ENCODE data around the gene TMPRSS2.

The TMPRSS2 gene

DNA sequence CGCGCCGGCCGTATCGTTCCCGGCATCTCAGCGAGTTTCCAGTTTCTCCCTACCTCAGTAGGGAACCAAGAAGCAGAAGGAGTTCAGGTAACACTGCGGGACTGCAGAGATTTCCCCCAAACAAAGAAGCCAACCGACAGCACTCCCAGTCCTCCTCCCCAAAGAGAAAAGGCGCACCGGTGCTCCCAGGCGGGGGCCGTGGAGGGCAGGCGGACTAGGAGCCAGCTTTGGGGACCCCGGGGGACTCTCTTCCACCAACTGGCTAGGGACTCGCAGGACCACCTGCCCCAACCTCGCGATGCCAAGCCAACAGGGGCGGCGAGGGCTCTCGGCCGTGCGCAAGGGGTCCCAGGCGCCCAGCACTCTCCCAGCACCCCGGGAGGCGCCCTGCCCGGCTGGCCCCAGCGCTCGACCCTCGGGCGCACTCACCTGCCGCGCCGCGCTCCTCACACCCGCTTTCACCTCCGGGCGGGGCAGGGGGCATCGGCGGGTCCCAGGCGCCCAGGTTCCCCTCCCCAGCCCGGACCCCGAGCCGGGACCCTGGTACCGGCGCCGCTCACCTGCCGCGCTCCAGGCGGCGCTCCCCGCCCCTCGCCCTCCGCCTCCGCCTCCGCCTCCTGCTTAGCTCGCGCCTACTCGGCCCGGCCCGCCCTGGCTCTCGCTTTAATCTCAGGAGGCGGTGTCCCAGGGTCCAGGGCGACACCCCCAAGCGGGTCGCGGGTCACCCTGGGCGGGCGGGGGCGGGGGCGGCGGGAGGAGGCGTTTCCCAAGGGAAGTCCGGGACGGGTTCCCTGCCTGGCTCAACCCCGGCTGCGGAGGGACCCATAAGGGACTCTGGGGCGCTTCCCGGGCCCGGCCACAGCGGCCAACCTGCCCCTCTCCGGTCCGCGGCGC lies at the start of gene TMPRSS2:
TSS of gene TMPRSS2 (minus strand) at position 638 of the 894 bp plus-strand sequence. CDS start 10,025 bp downstream, outside the sequence.
- no peak for DNase-seq (ENCODE audit: low read depth)
- H3K4me3 ChIP-seq (ENCODE audit: low read depth, low read length) = no peak within 1 kb of the TSS

DNA sequence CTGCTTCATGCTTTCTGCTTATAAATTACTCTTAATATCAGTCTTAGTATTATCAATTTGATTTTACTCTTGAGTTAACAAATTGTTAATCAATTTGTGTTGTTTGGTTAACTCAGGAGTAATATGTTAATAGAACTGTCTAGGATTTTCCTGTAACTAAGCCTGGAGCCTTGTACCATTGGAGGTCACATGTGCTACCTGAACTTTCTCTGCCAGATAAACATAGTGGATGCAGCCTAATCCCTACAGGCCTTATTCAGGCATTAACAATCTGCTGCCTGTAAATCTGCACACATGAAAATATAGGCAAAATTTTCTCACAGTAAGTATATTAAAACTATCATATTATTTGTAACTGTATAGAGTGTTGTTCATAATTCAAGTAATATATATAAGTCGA lies 47.1 kb upstream of the TMPRSS2 start:
- no peak for DNase-seq (ENCODE audit: low read depth)
- H3K4me3 ChIP-seq (ENCODE audit: low read depth, low read length) = no peak overlapping the region

DNA sequence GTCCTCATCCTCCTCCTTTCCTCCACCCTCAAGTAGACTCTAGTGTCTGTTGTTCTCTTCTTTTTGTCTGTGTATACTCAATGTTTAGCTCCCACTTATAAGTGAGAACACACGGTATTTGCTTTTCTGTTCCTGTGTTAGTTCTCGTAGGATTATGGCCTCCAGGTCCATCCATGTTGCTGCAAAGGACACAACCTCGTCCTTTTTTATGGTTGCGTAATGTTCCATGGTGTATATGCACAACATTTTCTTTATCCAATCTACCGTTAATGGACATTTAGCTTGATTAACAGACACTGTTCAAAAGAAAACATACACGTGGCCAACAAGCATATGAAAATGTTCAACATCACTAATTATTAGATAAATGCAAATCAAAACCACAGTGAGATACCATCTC lies 44.3 kb upstream of the TMPRSS2 start:
- DNase-seq (ENCODE audit: low read depth) = no peak

DNA sequence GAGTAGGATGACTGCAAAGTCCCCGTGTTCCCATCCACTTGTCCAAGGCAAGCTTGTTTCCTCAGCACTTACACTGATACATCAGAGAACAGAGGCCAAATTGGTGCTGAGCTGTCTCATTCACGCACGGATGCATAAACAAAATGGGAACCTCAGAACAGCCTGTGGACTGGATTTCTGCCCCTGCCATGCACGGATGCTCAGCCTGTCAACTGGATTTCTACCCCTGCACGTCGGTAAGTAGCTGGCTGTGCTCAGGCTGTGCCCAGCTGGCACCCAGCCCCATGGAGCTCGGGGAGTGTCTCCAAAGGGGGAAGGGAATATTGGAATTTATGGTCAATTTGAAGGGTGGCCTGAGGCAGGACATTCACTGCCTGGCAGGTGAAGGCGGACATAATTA lies 40.8 kb upstream of the TMPRSS2 start:
- DNase-seq (ENCODE audit: low read depth) = no peak
- H3K4me3 ChIP-seq (ENCODE audit: low read depth, low read length) = no peak overlapping the region

More for the DNA sequence above, 44.3 kb upstream of the TMPRSS2 start:
- H3K4me3 ChIP-seq (ENCODE audit: low read depth, low read length) = no peak overlapping the region

DNA sequence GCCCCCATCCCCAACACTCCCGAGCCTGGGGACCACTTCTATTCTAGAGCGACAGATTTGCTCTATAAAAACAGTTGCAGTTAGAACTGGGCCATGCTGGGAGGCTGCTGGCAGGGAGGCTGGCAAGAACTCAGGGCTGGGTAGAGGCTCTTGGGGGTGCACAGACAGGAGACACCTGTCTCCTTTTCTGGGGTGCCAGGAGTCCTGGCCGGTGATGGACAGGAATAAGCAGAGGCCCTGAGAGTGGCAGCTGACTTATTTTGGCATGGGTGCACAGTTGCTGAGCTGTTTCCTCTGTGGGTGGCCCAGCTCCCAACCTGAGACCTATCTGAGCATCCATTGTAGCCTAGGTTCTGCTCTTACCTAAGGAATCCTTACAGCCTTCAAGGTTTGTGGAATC lies 39.2 kb upstream of the TMPRSS2 start:
- no peak for DNase-seq (ENCODE audit: low read depth)
- no peak overlapping the region for H3K4me3 ChIP-seq (ENCODE audit: low read depth, low read length)

DNA sequence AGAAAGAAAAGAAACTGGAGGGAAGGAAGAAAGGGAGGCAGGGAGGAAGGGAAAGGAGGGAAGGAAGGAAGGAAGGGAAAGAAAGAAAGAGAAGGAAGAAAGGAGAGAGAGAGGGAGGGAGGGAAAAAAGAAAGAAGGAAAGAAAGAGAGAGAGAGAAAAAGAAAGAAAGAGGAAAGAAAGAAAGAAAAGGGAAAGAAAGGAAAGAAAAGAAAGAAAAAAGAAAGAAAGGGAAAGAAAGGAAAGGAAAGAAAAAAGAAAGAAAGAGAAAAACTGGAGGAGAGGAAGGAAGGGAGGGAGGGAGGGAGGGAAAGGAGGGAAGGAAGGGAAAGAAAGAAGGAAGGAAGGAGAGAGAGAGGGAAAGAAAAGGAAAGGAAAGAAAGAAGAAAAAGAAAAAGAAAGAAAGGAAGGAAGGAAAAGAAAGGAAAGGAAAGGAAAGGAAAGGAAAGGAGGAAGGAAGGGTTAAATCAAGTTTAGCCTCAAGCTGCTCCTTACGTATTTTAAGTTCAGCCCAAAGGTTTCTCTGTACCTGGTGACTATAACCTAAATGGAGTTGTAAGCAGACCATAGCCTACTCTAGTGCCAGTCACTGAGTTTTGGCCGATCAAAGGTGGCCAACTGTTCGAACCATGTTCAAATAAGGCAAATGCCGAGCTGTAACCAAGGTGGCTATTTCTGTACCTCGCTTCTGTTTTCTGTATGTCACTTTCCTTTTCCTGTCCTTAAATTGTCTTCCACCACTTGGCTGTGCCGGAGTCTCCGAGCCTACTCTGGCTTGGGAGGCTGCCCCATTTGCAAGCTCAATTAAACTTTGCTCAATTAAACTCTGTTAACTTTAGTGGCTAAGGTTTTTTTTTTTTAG lies 37.8 kb upstream of the TMPRSS2 start:
- no peak for DNase-seq (ENCODE audit: low read depth)
- H3K4me3 ChIP-seq (ENCODE audit: low read depth, low read length) = no peak overlapping the region

DNA sequence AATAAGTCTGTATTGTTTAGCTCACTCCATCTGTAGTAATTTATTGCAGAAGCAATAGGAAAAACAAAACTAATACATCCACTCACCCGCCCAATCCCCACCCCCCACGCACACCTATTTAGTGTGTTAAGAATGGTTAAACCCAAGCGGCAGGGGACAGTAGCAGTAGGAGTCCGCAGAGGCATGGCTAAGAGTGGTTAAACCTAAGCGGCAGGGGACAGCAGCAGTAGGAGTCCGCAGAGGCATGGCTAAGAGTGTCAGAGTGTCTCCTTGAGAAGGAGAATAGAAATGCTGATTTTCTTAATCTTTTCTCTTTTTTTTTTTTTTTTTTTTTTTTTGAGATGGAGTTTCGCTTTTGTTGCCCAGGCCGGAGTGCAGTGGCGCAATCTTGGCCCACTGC lies 34.8 kb upstream of the TMPRSS2 start:
- DNase-seq (ENCODE audit: low read depth) = no peak
- H3K4me3 ChIP-seq (ENCODE audit: low read depth, low read length) = no peak overlapping the region

DNA sequence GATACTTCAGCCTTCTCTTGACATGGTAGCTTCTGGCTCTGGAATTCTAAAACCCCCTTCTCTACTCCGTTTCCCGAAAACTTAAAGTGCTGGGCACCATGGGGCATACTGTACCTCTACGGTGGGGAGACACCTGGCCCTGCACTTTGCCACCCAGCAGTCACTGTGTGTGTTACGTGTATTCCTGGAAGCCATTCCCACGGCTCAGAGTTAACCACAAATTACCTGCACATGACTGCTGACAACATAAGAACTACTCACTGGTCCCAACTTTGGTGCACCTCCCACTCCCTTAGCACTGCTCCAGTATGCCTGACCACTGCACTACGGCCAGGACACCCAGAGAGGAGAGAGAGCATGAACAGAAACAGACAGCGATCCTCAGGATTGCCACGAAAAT lies 29.4 kb upstream of the TMPRSS2 start:
- DNase-seq (ENCODE audit: low read depth) = no peak
- no peak overlapping the region for H3K4me3 ChIP-seq (ENCODE audit: low read depth, low read length)

DNA sequence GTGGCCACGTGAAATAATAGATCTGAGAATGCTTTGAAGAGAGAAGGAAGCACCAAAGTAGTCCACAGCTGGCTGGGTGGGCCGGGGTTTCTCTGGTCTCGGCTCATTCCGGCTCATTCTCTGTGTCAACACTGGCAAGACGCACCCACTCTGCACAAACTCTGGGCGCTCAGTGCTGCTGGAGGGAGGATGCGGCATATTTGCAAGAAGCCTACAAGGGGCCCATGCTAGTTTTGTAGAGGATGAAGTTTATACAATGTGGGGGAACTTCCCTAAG lies 28.8 kb upstream of the TMPRSS2 start:
- H3K4me3 ChIP-seq (ENCODE audit: low read depth, low read length) = no peak overlapping the region
- DNase-seq (ENCODE audit: low read depth) = no peak

DNA sequence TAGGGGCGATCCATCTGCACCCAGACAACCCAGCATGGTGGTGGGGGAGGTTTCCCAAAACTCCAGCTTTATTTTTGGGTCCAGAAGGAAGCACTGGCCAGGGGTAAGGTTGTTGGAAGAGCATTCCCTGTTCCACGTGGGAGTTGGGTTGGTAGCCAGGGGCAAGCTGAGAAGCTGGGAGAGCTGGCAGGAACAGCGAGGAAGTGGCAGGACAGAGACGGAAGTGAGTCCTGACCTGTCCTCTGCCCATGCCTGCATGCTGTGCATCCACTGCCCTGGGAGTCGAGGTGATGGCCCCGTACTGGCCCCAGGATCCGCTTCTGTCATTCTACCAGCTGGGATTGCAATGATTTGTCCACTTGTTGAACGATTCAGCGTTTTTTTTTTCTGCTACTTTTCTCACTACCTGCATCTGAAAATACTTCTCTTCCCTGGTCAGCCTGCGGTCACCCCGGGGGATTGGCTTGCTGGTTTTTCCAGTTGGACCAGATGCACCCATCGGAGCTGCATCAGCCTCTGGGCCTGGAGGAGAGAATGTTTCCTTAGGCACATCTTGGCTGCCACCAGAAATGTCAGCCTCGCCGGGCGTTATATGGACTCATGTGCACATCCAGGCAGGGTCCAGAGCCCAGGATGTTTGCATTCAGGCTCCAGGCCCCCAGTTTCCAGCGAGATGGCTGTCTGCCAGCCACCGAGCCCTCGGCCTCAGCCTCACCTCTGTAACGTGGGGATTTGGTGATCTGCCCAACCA lies 28.3 kb upstream of the TMPRSS2 start:
- H3K4me3 ChIP-seq (ENCODE audit: low read depth, low read length) = no peak overlapping the region
- no peak for DNase-seq (ENCODE audit: low read depth)

DNA sequence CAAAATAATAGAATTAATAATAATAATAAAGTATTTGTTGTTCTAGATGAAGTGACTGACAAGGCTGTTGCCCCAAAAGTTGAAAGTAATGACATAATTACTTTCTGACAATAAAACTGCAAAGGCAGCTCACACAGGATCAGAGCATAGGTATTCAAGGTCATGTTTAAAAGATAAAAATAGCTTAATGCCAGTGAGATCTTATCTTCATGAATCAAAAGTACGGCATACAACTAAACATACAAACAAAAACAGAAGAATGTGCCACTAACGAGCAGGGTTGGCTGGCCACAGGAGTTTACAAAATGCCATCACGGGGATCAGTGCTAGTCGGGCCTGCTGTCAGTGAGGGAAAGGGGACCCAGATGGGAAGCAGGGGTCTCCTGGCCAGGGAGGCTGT lies 22.4 kb upstream of the TMPRSS2 start:
- DNase-seq (ENCODE audit: low read depth) = no peak
- no peak overlapping the region for H3K4me3 ChIP-seq (ENCODE audit: low read depth, low read length)

DNA sequence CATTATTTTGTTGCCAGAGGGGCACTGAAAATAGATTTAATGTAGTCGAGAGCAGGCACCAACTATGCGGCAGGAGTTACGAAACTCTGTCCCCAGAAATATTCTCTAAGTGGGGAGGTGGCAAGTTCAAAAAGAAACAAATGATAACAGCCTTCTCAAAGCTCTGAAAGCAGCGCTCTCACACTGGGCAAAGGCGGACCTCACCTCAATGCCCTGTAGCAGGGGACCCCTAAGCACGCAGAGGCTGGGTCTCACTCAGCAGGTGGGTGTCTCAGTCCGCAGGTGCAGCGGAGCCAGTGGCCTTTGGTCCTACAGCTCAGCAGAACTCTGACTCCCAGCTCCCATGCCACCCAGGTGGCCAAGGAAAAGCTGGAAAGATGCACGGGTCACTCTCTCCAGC lies 21.8 kb upstream of the TMPRSS2 start:
- no peak for DNase-seq (ENCODE audit: low read depth)
- H3K4me3 ChIP-seq (ENCODE audit: low read depth, low read length) = no peak overlapping the region

DNA sequence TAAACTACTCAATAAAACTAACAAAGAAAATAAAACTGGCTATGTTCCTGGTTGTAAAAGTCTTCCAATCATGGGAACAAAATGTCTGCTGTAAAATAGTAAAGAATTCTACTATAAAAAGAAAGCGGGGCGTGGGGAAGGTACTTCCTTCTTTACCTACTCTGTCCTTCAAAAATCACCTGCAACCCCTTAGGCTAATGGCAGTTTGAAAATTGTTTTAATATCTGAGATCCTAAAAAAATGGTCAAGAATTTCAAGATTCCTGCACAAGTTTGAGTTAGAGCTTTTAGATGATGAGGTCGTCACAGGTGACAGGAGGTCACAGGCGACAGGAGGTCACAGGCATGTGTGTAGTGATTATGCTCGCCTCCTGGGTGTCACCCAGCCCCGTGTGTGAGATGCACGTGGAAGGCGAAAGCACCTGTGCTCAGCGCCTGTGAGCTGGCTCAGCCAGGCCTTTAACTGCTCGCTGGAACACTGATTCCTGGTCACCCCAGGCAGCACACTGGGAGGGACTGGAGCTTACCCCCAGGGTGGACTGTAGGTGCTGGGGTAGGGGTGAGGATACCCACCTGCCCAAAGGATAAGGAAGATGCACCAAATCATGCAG lies 18.6 kb upstream of the TMPRSS2 start:
- H3K4me3 ChIP-seq (ENCODE audit: low read depth, low read length) = no peak overlapping the region
- no peak for DNase-seq (ENCODE audit: low read depth)

DNA sequence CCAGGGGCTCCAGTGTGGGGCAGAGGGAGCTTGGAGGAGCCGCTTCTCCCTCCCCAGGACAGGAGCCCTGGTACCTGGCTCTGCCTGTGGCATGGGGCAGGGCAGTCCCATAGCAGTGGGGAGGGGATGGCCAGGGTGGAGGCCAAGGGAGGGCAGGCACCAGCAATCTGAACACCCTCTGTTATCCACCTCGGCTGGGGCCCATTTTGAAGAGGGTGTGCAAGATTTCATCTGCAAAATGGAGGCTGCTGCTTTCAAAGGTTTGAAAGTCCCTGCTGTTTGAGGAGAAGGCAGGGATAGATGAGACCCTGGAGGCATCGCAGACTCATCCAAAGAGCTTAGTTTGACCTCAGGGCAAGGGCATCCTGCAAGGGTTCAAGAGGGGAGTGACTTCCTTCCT lies 15.2 kb upstream of the TMPRSS2 start:
- no peak overlapping the region for H3K4me3 ChIP-seq (ENCODE audit: low read depth, low read length)
- DNase-seq (ENCODE audit: low read depth) = no peak

DNA sequence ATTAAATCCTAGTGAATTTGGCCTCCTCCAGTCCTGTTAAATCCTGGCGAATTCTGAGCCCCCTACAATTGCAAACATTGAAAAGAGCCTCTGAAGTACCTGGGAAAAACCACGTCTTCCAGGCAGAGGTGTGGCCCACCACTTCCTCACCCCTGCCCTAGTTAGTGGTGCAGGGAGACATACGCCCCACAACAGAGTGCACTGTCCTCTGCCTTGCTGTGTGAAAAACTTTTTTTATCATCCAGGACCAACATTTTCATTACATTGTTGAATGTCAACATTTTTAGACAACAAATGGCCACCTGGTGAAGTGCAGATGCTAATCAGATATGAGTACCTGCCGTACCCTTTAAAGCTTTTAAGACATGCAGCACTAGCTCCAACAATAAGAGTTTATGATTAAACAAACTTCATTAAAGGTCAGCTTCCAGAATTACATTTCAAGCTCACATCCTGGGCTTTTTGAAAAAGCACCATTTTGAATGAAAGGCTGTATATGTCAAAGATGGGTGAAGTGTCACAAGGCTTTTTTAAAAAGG lies 13.6 kb upstream of the TMPRSS2 start:
- DNase-seq (ENCODE audit: low read depth) = no peak
- no peak overlapping the region for H3K4me3 ChIP-seq (ENCODE audit: low read depth, low read length)

DNA sequence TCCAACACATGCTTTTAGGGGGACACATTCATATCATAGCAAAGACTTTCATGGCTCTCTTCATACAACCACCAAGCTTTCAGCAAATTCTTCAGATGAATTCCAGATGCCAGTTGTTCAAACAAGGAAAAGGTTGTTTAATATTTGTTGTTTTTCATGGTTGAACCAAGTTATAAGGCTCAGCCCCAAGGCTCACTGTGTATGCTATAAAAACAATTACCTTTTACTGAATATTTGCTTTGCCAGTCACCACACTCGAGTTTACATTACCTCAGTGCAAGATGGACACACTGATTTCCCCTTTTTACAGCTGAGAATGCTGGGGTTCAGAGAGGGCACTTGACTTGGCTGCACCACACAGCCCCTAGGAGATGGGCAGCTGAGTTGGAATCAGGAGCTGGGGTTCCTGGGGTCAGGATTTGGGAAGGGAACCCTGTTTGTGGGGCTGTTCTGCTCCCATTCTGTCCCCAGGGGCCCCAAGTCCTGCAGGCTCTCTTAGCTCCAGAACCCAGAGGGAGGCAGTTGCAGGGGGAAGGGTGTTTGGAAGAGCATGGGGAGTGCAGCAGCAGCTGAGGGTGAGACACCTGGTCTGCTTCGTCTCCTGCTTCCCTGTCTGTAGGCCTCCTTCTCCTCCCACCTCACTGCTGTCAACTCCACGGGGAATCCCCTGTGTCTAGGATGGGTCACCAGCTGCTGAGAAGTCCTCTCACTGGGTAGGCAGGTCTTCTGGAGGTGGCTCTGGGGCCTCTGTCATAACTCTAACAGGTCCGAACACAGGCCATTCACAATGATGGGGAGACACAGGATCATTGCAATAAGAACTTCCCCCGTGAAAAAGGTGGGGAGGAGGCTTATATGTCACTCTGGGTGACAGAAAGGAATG lies 12.8 kb upstream of the TMPRSS2 start:
- H3K4me3 ChIP-seq (ENCODE audit: low read depth, low read length) = no peak overlapping the region
- no peak for DNase-seq (ENCODE audit: low read depth)

DNA sequence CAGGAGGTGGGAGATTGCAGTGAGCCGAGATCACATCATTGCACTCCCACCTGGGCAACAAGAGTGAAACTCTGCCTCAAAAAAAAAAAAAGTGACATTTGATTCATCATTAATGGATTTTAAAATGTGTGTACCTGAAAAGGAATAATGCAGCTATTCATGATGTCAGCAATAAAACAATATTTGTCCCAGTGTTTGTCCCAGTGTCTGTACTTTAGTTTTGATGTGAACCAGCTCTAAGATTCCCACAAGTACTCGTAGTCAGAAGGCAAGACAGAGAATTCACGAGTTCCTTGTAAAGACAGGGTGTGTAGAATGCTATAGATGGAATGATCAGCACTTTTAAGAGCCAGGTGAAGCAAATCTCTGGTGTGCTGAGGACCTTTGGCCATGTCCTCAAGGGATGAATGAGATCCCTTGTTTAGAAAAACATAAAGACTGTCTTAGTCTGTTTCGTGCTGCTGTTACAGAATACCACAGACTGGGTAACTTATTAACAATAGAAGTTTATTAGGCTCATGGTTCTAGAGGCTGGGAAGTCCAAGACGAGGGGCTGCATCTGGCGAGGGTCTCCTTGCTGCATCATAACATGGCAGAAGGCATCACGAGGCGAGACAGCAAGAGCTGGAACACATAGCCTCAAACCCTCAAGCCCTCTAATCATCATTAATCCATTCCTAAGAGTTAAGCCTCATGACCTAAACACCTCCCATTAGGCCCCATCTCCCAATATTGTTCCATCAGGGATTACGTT lies 12.0 kb upstream of the TMPRSS2 start:
- no peak for DNase-seq (ENCODE audit: low read depth)
- no peak overlapping the region for H3K4me3 ChIP-seq (ENCODE audit: low read depth, low read length)

DNA sequence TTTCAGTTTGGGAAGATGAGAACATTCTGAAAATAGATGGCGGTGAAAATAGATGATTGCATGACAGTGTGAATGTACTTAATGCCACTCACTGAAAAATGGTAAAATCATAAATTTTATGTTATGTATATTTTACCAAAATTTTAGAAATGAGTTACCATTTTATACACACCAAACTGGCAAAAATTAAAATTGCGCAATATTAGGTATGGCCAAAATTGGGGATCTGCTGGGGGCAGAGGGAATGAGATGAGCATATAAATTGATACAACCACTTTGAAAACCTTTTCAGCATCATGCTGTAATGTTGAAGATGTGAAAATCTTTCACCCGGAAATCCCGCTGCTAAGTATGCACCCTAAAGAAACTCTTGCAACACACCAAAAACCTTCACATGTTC lies 10.8 kb upstream of the TMPRSS2 start:
- H3K4me3 ChIP-seq (ENCODE audit: low read depth, low read length) = no peak overlapping the region
- DNase-seq (ENCODE audit: low read depth) = no peak

Data from skeletal muscle cell (primary cell).